H1 (cell line): ENCODE data around the gene GPR39. TPM values are rescaled to one million over a fixed set of nuclear protein-coding genes. Genes with fewer than 3 reads are reported as not detected.

Experiments
- CTCF ChIA-PET: fragments of 300-600 bp; sonication (Branson Sonifier 250); formaldehyde crosslinking; loops from one replicate; lab custom pipeline; 2021; ENCODE audit not compliant: partially characterized antibody; lab: Charles Lee
- POLR2A ChIA-PET: fragments of 300-600 bp; sonication (Branson Sonifier 250); formaldehyde crosslinking; loops from one replicate; lab custom pipeline; 2021; ENCODE audit warnings: inconsistent platforms; ENCODE audit not compliant: partially characterized antibody; lab: Charles Lee
- DNase-seq, 2 experiments: peaks; one replicate each; pipeline versions ENCODE4 v3.0.0 to v3.0.0-alpha.2; 2010 to 2022; ENCODE audit warnings: low spot score in 2 of 2, low read depth in 1 of 2, mixed read lengths in 1 of 2
- FAIRE-seq: peaks from 2 replicates; lab custom pipeline; 2011; peaks lifted over from hg19 to GRCh38; lab: Jason Lieb, UNC
- H2AFZ ChIP-seq: 2 replicates; pipeline ENCODE4 v1.8.1; 2012; ENCODE audit warnings: low read length, inconsistent platforms
- H2AK5ac ChIP-seq: 2 replicates; pipeline ENCODE4 v1.6.1; 2013; ENCODE audit warnings: low read depth, low read length
- H2BK120ac ChIP-seq: replicated peaks from 2 replicates; pipeline ENCODE3; 2013; ENCODE audit warnings: low read depth, low read length, inconsistent platforms
- H2BK12ac ChIP-seq: 2 replicates; pipeline ENCODE4 v1.6.1; 2013; ENCODE audit warnings: low read depth, low read length
- H2BK15ac ChIP-seq: 2 replicates; pipeline ENCODE4 v1.6.1; 2013; ENCODE audit warnings: low read length
- H2BK20ac ChIP-seq: 2 replicates; pipeline ENCODE4 v1.6.1; 2013; ENCODE audit warnings: low read length
- H2BK5ac ChIP-seq: 2 replicates; pipeline ENCODE4 v1.6.1; 2013; ENCODE audit warnings: low read depth, low read length
- H3K14ac ChIP-seq: 2 replicates; pipeline ENCODE4 v1.6.1; 2013; ENCODE audit warnings: inconsistent platforms; ENCODE audit not compliant: insufficient read length
- H3K18ac ChIP-seq: 2 replicates; pipeline ENCODE4 v1.6.1; 2013; ENCODE audit warnings: low read length; ENCODE audit errors: extremely low read depth
- H3K23ac ChIP-seq: 2 replicates; pipeline ENCODE4 v1.6.1; 2013; ENCODE audit warnings: inconsistent platforms; ENCODE audit not compliant: insufficient read length
- H3K23me2 ChIP-seq: 2 replicates; pipeline ENCODE4 v1.6.1; 2013; ENCODE audit warnings: low read depth, low read length
- H3K27ac ChIP-seq: 2 replicates; pipeline ENCODE4 v1.6.1; 2011; ENCODE audit warnings: low read depth, low read length, inconsistent platforms
- H3K27me3 ChIP-seq, 4 experiments: replicated peaks in 1 of 4; 1 replicate in 1 of 4; 2 replicates in 3 of 4; pipeline versions ENCODE4 v1.6.1 to v1.8.1; 2011 to 2013; ENCODE audit warnings: low read length in 3 of 4, mild to moderate bottlenecking in 3 of 4, inconsistent platforms in 2 of 4, mixed read lengths in 2 of 4, moderate library complexity in 1 of 4; ENCODE audit not compliant: control insufficient read depth in 3 of 4, insufficient read depth in 3 of 4; ENCODE audit errors: extremely low read depth in 1 of 4
- H3K36me3 ChIP-seq, 4 experiments: 2 replicates each; pipeline versions ENCODE4 v1.6.1 to v1.8.1; 2011 to 2013; ENCODE audit warnings: mild to moderate bottlenecking in 4 of 4, low read length in 3 of 4, moderate library complexity in 2 of 4, control low read depth in 1 of 4, inconsistent platforms in 1 of 4; ENCODE audit not compliant: insufficient read depth in 4 of 4, control insufficient read depth in 2 of 4
- H3K4ac ChIP-seq: replicated peaks from 2 replicates; pipeline ENCODE3; 2013; ENCODE audit warnings: low read length, low read depth, mixed read lengths, inconsistent platforms; ENCODE audit not compliant: insufficient read length
- H3K4me1 ChIP-seq, 4 experiments: replicated peaks in 1 of 4; 1 replicate in 1 of 4; 2 replicates in 3 of 4; pipeline versions ENCODE4 v1.6.1 to v1.8.1; 2011 to 2013; ENCODE audit warnings: low read length in 3 of 4, inconsistent platforms in 2 of 4, mixed read lengths in 1 of 4; ENCODE audit not compliant: insufficient read depth in 4 of 4, control insufficient read depth in 3 of 4
- H3K4me2 ChIP-seq, 2 experiments: 2 replicates each; pipeline versions ENCODE4 v1.6.1 to v1.8.1; 2011 to 2013; ENCODE audit warnings: low read depth in 2 of 2, low read length in 2 of 2, control low read depth in 1 of 2, inconsistent platforms in 1 of 2, mild to moderate bottlenecking in 1 of 2; ENCODE audit not compliant: insufficient read depth in 1 of 2
- H3K4me3 ChIP-seq, 4 experiments: fragments of 200-600, 300-600 bp in 1 of 4; sonication (generic), shearing (Covaris generic), sonication (Bioruptor Twin) in 1 of 4; 2 replicates each; pipeline versions ENCODE4 v1.5.1 to v1.8.1; 2011 to 2016; ENCODE audit warnings: low read length in 4 of 4, low read depth in 3 of 4, control low read depth in 2 of 4, inconsistent platforms in 2 of 4, mild to moderate bottlenecking in 2 of 4, mixed read lengths in 1 of 4, moderate library complexity in 1 of 4; ENCODE audit not compliant: insufficient read depth in 2 of 4; ENCODE audit errors: extremely low read depth in 1 of 4
- H3K56ac ChIP-seq: replicated peaks from 2 replicates; pipeline ENCODE3; 2013; ENCODE audit warnings: low read depth, mild to moderate bottlenecking, mixed read lengths, low read length, inconsistent platforms; ENCODE audit not compliant: insufficient read length
- H3K79me1 ChIP-seq: 2 replicates; pipeline ENCODE4 v1.6.1; 2013; ENCODE audit warnings: low read depth, low read length, control low read depth
- H3K79me2 ChIP-seq, 2 experiments: 2 replicates each; pipeline versions ENCODE4 v1.6.1 to v1.8.1; 2012 to 2013; ENCODE audit warnings: low read length in 2 of 2, mild to moderate bottlenecking in 2 of 2, inconsistent platforms in 1 of 2; ENCODE audit not compliant: insufficient read depth in 2 of 2, control insufficient read depth in 1 of 2
- H3K9ac ChIP-seq, 4 experiments: replicated peaks in 1 of 4; 1 replicate in 1 of 4; 2 replicates in 3 of 4; pipeline versions ENCODE4 v1.6.1 to v1.8.1; 2011 to 2013; ENCODE audit warnings: low read depth in 3 of 4, low read length in 3 of 4, control low read depth in 2 of 4, mild to moderate bottlenecking in 2 of 4, moderate library complexity in 2 of 4, inconsistent platforms in 1 of 4; ENCODE audit errors: extremely low read depth in 1 of 4
- H3K9me3 ChIP-seq, 2 experiments: 2 replicates each; pipeline versions ENCODE4 v1.6.1 to v1.8.1; 2012 to 2013; ENCODE audit warnings: mild to moderate bottlenecking in 2 of 2, moderate library complexity in 2 of 2, control low read depth in 1 of 2, inconsistent platforms in 1 of 2, low read depth in 1 of 2, low read length in 1 of 2, mixed read lengths in 1 of 2; ENCODE audit not compliant: insufficient read depth in 2 of 2
- H4K20me1 ChIP-seq, 2 experiments: replicated peaks in 1 of 2; 2 replicates each; pipeline versions ENCODE3 to v1.8.1; 2011 to 2013; ENCODE audit warnings: inconsistent platforms in 2 of 2, low read length in 2 of 2, mild to moderate bottlenecking in 1 of 2; ENCODE audit not compliant: insufficient read depth in 2 of 2, control insufficient read depth in 1 of 2
- H4K5ac ChIP-seq: 2 replicates; pipeline ENCODE4 v1.6.1; 2013; ENCODE audit warnings: low read length, low read depth, mixed read lengths, inconsistent platforms; ENCODE audit not compliant: insufficient read length
- H4K8ac ChIP-seq: 2 replicates; pipeline ENCODE4 v1.8.0; 2013; ENCODE audit warnings: mild to moderate bottlenecking, moderate library complexity, low read length, inconsistent platforms; ENCODE audit not compliant: insufficient read depth; ENCODE audit errors: extremely low read depth
- H4K91ac ChIP-seq: replicated peaks from 2 replicates; pipeline ENCODE3; 2013; ENCODE audit warnings: low read length, mixed read lengths, inconsistent platforms; ENCODE audit not compliant: insufficient read length
- CTBP2 ChIP-seq: IDR thresholded peaks from 2 replicates; pipeline ENCODE4 v1.7.0; 2011; ENCODE audit warnings: borderline replicate concordance, mild to moderate bottlenecking, moderate library complexity, mixed read lengths, low read length; ENCODE audit not compliant: insufficient read depth, insufficient read length
- GABPA ChIP-seq: IDR thresholded peaks from 2 replicates; pipeline ENCODE4 v1.6.1; 2011; ENCODE audit warnings: mild to moderate bottlenecking, low read length, moderate library complexity, borderline replicate concordance; ENCODE audit not compliant: insufficient read depth
- GTF2F1 ChIP-seq: IDR thresholded peaks from 2 replicates; pipeline ENCODE4 v1.6.1; 2012; ENCODE audit warnings: low read depth, low read length, improper control_type of control experiment, borderline replicate concordance
- KDM5A ChIP-seq: fragments of 200-600 bp; IDR thresholded peaks from 2 replicates; pipeline ENCODE4 v1.7.1; 2012; ENCODE audit warnings: mild to moderate bottlenecking, low read length, inconsistent platforms, mixed read lengths
- POLR2A ChIP-seq, 2 experiments: IDR thresholded peaks; 1 replicate in 1 of 2; 2 replicates in 1 of 2; pipeline ENCODE4 v1.6.1; 2011; ENCODE audit warnings: low read depth in 2 of 2, low read length in 2 of 2, mild to moderate bottlenecking in 2 of 2; ENCODE audit errors: control extremely low read depth in 1 of 2
- SP4 ChIP-seq: IDR thresholded peaks from 2 replicates; pipeline ENCODE4 v1.6.1; 2012; ENCODE audit warnings: low read length, inconsistent platforms
- WGBS, 2 experiments: shearing (Covaris generic) in 1 of 2; methylation state at CpG; one replicate each; pipeline versions ENCODE4 v1.1.6 to v1.1.7; 2013 to 2015; ENCODE audit warnings: low lambda C conversion rate in 2 of 2, mixed read lengths in 2 of 2, inconsistent platforms in 1 of 2, low coverage in 1 of 2, missing lambda C conversion rate in 1 of 2; ENCODE audit not compliant: insufficient replicate concordance in 2 of 2, insufficient coverage in 1 of 2, insufficient read length in 1 of 2; ENCODE audit errors: extremely low coverage in 1 of 2, missing lambda C conversion rate in 1 of 2; 5-methylcytosine and 5-hydroxymethylcytosine counted together
- polyA plus RNA-seq, 7 experiments: library from polyadenylated mRNA; depleted of rRNA in 3 of 7; stranded (reverse) in 5 of 7; unstranded in 2 of 7; fragments of >200 nt in 5 of 7; fragments of 200-250 nt in 2 of 7; gene quantifications; 1 replicate in 5 of 7; 2 replicates in 1 of 7; 4 replicates in 1 of 7; pipeline versions ENCODE4 v1.2.1 to v1.2.3, GENCODE V29; 2011 to 2013; ENCODE audit warnings: missing spikeins in 2 of 7, mixed read lengths in 2 of 7
- total RNA-seq: library from RNA; stranded (reverse); fragmentation: NEBNext Ultra II Directional; extraction: Animal tissue kit (Norgen Biotek cat#: 25700); gene quantifications from 2 replicates; pipeline ENCODE4 v1.2.1, GENCODE V29; 2021

GPR39 gene
- total and polyA plus RNA-seq, 2 of the 8 experiments (the other 6 are each of a cell fraction or from before 2014, with no cell fraction given), result 0.63 to 2.7 TPM

- CTCF ChIA-PET, result interaction anchor here (0.7 kb wide), 1 partner anchor 77 kb away, joined by 3 read pairs; no protein-coding TSS in a partner anchor
- TF ChIP-seq GTF2F1, result no peak
- no peak for TF ChIP-seq POLR2A (IDR thresholded peaks at IDR 0.05; ENCODE audit: control extremely low read depth in 1 of 2, low read depth in 2 of 2, low read length in 2 of 2)
- no peak for TF ChIP-seq KDM5A
- TF ChIP-seq CTBP2, result no peak
- no peak for TF ChIP-seq GABPA
- no peak for TF ChIP-seq SP4
Observed at GRCh38 chr2:132573444-132574007, 156.9 kb downstream of the GPR39 start.

More at GRCh38 chr2:132573444-132574007, 156.9 kb downstream of the GPR39 start:
- no peaks in the 10 kb centered on the region for H4K20me1 ChIP-seq
- no peaks in the 10 kb centered on the region for H3K79me2 ChIP-seq
- H2BK120ac ChIP-seq, result no peak overlapping the region
- no peak overlapping the region for H3K27ac ChIP-seq
- no peaks in the 10 kb centered on the region for H3K9me3 ChIP-seq
- POLR2A ChIA-PET, result no interaction called here
- H4K91ac ChIP-seq, result no peak overlapping the region
- H3K9ac ChIP-seq, result no peak overlapping the region
- H3K14ac ChIP-seq, result no peak overlapping the region
- FAIRE-seq (no peak), DNase-seq (no peak)
- no peak overlapping the region for H3K18ac ChIP-seq
- H4K5ac ChIP-seq, result no peak overlapping the region
- 90% methylated on average over 3 of the region's 3 CpGs; no CpG with 5 or more reads in 1 of the 2 experiments for WGBS, 2 experiments
- no peaks in the 10 kb centered on the region for H3K4me1 ChIP-seq
- H4K8ac ChIP-seq, result no peak overlapping the region
- H2BK5ac ChIP-seq, result no peak overlapping the region
- no peak overlapping the region for H3K4me2 ChIP-seq
- no peak overlapping the region for H3K4me3 ChIP-seq
- H2BK12ac ChIP-seq, result no peak overlapping the region
- no peak overlapping the region for H2AFZ ChIP-seq
- H3K56ac ChIP-seq, result no peak overlapping the region
- H2BK20ac ChIP-seq, result no peak overlapping the region
- H2BK15ac ChIP-seq, result no peak overlapping the region
- no peaks in the 10 kb centered on the region for H3K36me3 ChIP-seq
- H3K79me1 ChIP-seq, result no peaks in the 10 kb centered on the region
- no peak overlapping the region for H3K23ac ChIP-seq
- no peaks in the 10 kb centered on the region for H3K27me3 ChIP-seq
- H3K23me2 ChIP-seq, result no peaks in the 10 kb centered on the region
- H3K4ac ChIP-seq, result no peak overlapping the region
- no peak overlapping the region for H2AK5ac ChIP-seq
